Kidney capillary endothelial cell (primary cell): ENCODE data around the gene TGFBR2.

Experiments used
- DNase-seq: peaks from one replicate; pipeline ENCODE4 v3.0.0-alpha.2; 2018; ENCODE audit warnings: low spot score

Gene TGFBR2

DNA sequence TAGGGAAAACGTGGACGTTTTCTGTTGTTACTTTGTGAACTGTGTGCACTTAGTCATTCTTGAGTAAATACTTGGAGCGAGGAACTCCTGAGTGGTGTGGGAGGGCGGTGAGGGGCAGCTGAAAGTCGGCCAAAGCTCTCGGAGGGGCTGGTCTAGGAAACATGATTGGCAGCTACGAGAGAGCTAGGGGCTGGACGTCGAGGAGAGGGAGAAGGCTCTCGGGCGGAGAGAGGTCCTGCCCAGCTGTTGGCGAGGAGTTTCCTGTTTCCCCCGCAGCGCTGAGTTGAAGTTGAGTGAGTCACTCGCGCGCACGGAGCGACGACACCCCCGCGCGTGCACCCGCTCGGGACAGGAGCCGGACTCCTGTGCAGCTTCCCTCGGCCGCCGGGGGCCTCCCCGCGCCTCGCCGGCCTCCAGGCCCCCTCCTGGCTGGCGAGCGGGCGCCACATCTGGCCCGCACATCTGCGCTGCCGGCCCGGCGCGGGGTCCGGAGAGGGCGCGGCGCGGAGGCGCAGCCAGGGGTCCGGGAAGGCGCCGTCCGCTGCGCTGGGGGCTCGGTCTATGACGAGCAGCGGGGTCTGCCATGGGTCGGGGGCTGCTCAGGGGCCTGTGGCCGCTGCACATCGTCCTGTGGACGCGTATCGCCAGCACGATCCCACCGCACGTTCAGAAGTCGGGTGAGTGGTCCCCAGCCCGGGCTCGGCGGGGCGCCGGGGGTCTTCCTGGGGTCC lies at the start of gene TGFBR2:
Gene TGFBR2, plus strand, starts transcription at position 301 of the 731 bp plus-strand sequence. Its CDS starts 283 bp downstream, at position 584.
- DNase-seq = peak; percentile 97

DNA sequence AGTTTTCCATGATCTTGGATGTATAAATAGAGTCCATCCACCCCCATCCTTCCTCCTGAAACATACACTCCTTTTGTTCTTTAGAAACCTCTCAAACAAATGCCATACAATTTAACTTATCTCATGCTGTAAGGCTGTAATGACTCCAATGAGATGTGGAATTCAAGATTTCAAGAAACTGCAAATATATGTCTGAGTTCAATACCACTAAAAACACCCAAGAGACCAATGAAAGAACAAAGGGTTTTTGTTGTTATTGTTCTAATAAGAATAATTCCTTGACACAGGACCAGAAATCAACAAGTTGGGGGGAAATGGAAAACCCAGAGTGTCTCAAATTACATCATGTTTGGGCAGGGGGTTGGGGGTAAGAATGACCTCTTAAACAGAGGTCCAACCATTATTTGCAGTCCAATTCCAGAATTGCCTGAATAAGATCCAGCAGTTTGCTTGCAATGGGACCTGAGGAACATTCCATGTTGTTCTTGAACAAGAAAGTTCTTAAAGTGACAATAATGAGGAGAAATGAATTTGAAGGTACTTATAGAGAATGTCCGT lies 48.6 kb upstream of the TGFBR2 start:
- DNase-seq = no peak

DNA sequence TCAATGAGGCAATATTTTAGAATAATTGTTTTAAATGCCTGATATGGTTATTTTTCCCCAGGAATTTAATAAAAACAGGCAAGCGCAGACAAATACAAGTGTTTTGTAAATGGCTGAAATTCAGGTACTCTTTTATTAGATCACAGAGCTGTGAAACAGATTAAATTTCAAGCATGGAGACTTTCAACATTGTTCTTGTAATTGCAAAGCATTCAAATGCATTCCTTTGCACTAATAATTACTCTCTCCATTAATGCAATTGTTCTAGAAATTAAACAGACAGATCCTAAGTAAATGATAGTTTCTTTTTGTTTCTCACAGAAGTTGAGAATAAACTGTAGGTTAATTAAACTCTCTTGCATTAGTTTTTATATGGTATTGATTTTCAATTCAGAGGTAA lies 42.4 kb upstream of the TGFBR2 start:
- no peak for DNase-seq

DNA sequence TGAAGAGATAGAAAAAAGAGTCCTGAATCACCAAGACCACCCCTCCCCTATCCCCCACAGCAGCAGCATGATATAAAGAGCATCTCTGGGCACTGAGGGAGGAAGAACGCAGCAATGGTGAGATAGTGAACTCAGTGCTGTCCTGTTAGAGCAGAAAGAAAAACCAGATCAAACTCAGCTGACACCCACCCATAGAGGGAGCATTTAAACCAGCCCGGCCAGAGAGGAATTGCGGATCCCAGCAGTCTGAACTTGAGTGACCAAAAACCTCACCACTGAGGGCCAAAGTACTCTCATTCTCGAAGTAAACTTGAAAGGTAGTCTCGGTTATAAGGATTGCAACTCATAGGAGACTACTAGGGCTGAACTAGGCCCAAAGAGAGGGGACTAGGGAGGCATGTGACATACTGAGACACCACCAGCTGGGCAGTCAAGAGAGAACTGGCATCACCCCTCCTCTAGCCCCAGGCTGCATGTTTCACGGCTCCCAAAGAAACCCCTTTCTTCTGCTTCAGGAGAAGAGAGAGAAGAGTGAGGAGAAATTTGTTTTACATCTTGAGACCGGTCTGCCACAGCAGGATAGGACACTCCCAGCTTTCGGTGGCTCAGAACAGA lies 39.2 kb upstream of the TGFBR2 start:
- no peak for DNase-seq

DNA sequence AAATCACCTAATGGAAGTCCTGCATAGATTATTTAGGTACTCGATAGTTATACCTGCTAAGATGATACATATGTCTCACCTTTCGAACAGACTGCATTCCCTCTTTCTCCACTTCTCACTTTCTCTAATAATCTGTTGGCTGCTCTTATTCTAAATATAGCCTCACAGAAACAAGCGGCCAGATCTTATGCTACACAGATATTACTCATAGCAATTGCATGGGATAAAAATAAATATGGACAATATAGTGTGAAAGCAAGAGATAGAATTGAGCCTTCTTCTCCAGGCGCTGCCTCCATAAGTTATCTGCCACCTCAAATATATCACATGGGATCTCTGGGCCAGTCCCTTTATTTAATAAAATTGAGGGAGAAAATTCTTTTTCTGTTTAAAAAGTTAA lies 29.5 kb upstream of the TGFBR2 start:
- DNase-seq = no peak

DNA sequence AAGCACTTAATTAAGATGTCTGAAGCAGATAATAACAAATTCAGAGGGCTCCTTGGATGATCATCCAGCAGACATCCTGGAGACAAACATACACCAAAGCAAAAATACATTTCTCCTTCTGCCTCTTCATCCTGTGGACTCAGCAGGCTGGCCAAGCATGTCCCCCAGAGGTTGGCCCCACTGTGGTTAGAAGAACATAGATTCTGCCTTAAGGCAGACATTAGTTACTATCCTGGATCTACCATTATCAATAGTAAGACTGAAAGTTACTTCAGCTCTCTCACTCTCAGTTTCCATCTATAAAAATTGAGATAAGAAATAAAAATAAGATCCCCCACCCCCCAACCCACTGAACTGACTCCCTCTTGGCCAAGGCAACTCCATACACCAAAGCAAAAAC lies 28.6 kb upstream of the TGFBR2 start:
- DNase-seq = no peak

DNA sequence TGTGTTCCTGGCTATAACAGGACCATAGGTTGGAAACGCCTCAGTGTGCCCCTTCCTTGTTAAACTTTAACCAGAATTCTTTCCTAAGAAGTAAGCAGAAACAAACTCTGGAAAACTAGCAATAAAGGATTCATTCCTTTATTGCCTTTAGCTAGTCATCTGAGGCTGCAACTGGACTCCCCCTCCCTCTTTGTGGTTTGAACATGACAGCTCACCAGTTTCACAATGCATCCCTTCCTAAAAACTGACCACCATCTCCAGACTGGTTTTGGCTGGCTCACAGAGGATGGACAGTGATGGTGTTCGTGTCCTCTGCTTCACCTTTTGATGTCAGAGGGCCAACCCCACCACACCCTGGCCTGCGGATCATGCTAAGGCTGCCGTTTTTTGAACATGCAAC lies 27.9 kb upstream of the TGFBR2 start:
- no peak for DNase-seq

DNA sequence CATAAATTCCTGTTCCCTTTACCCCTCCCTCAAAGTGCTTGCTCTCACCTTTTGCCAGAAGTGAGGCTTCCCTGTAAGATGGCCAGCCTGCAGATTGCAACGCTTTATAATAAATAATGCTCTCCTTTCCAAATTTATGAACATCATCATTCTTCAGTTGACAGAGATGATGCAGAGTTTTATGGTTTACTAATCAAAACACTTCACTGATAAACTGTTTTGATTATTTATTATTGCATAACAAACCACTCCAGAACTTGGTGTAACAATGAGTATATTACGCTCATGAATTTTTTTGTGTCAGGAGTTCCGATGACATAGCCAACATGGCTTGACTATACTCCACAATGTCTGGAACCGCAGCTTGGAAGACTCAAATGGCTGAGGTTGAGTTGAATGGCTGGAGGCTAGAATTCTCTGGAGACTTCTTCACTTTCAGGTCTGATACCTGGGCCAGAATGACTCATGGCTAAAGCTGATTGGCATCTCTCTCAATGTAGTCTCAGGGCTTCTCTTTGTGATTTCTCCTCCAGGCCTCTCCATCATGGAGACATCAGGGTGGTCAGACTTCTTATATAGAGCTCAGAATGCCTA lies 27.3 kb upstream of the TGFBR2 start:
- DNase-seq = no peak

DNA sequence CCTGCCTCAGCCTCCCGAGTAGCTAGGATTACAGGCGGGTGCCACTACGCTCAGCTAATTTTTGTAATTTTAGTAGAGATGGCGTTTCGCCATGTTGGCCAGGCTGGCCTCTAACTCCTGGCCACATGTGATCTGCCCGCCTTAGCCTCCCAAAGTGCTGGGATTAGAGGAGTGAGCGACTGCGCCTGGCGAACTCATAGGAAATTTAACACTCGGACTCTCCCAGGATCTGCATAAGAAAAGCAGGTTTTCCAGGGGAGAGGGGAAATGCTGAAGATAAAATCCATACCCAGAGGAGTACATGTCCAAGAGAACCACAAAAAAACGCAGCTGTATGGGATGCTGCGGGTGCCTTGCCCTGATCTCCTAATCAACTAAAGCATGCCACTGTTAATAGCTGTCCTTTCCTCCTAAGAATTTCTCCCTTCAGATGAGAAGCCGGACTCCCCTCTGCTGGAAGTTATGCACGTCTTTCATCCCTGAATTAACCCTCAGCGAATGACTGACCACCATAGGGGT lies 25.3 kb upstream of the TGFBR2 start:
- no peak for DNase-seq

DNA sequence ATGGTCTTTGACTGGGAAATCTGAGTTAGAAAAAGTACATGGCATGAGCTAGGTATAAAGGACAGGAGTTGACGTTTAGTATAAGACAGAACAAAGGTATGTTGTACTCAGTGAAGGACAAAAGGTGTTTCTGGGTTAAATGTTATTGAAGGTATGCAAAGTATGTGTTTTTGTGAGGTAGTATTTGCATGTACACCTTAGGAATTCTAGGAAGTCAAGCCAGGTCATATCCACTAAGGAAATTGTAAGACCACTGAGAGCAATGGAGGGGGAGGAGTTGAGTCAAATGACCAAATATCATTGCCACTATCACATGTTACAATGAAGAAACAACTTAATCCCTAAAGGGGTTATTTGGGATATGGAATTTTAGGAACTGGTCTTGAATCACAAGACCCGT lies 24.4 kb upstream of the TGFBR2 start:
- no peak for DNase-seq

DNA sequence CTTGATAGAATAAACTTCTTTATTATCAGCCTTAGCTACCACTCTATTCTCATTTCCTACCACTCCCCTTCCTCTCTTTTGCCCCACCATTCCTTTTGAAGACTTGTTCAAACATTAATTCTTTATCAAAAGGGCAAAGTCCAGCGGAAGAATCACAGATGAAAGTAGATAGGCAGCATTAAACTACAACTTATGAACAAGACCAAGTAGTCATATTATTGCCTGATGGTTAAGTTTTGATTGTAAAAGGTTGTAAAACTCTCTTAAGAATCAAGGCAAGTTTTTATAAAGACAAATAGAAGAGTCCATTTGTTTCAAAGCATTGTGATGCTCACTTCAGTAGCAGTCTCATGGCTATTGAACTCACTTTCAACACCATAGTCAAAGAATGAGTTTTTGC lies 22.4 kb upstream of the TGFBR2 start:
- no peak for DNase-seq

DNA sequence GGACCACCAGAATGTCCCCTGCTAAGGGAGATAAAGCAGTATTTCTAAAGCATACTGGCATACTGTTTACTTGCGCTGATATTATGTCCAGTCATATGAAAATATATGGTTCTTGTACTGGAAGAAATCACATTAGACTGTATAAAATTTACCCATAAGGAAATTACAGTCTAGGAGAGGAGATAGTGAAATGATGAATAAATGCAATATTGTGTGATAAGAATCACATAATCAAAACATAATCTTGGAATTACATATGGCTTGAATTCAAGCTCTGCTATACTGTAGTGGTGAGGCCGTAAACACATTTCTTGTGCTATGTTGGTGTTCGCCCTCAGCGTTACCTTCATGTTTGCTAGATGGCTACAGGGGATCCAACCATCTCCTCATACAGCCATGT lies 20.7 kb upstream of the TGFBR2 start:
- no peak for DNase-seq

DNA sequence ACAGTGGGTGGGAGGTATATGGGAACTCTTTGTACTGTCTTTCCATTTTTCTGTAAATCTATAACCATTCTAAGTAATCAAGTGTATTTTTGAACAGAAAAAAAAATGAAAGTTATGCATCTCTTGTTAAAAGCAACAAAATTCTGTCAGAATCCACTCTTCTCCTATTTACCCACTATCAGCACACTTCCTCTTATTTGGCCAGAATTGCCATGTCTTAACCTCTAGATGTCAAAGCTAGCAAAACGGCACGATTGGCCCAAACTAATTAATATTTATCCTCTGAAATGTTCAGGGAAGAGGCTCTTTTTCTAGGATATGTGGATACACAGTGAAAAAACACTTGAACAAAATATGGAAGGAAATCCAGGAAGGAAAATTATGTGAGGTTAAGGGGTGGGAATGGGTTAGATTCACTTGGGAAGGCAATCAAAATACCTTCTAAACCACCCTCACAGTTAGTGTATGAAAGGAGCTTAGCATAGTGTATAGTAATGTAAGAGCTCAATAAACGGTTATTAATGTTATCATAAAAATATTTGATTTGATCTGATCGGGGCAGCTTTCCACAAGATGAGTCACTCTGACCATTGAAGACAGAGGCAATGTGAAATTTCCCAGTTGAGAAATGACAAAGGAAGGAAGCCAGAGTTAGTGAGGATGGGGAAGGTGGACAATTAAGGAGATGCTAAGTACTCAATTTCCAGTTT lies 20.1 kb upstream of the TGFBR2 start:
- no peak for DNase-seq

DNA sequence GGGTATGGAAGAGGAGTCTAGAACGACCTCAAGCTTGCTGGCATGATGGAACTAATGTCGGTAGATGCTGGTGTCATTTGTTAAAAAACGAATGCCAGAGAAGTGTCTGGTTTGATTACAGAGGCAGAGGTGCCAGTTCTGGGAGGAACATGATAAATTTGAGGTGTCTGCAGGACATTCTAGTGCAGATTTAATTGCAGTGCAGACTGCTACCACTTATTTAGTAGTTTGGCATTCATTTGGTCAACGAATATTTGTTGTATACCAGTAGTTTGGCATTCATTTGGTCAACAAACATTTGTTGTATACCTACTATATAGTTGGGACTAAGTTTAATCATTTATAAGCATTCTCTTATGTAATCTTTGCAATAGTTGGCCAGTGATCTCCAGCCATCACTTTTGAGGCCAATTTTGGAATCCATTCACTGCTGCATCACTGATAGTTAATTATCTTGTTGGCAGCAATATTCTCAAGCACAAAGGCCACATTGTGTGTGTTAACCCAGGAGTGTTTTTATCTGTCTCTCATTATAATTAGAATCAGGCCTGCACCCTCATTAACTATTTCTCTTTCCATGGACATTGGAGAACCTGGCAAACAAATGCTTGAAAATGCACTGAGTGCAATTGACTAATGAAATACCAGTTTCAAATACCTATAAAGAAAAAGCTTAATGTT lies 19.5 kb upstream of the TGFBR2 start:
- no peak for DNase-seq

DNA sequence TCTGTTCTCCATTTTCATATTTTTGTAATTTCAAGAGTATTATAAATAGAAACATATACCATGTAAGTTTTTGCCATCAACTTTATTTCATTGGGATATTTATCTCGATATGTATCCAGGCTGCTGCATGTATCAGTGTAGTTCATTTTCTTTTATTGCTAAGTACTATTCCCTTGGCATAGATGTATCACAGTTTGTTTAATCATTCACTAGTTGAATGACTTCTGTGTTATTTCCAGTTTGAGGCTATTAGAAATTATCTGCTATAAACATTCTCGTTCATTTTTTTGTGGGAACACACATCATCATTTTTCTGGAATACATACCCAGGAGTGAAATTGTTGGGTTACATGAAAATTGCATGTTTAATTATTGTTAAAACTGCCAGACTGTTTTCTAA lies 18.5 kb upstream of the TGFBR2 start:
- DNase-seq = no peak

DNA sequence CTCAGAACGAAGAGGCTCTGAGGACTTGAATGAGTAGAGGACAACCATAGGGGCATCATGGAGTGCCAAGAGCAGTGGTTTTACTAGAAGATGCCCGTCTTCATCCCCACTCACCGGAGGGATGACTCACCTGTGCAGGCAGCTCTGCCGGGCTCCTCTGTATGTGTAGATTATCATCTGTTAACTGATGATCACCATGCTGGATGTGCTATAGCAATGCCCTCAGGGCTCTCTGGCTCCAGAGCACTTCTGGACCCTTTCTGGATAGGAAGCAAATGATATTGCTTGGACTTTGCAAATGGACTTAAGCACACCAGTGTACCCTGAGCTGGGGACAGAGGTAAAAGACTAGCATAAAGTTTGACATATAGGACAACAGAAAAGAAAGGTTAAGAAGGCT lies 10.2 kb upstream of the TGFBR2 start:
- DNase-seq = no peak

DNA sequence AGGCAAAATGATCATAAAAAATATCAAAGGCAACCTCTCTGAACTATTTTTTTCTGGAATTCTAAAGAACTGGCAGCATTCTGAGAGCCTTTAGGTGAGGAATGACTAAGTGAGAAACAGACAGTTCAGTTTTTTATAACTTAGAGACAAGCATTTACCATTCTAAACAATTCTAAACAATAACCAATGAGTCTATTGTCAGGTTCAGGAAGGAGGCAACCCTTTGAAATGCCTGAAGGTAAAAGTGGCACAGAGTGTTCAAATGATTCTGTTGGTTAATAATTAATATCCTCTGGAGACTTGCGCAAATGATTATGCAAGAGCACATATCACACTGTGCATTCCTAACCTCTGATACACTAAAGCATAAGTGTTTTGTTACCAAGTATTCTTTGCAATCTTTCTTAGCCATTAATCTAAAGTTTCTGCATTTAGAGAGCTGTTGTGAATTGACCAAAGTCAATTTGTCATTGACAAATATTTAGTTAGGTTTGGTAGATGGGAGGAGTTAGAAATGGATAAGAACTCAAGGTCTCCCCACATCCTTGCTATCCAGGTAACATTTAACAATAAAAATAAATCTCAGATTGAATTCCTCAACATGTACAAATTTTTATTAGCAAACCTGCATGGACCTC lies 9.2 kb upstream of the TGFBR2 start:
- no peak for DNase-seq

DNA sequence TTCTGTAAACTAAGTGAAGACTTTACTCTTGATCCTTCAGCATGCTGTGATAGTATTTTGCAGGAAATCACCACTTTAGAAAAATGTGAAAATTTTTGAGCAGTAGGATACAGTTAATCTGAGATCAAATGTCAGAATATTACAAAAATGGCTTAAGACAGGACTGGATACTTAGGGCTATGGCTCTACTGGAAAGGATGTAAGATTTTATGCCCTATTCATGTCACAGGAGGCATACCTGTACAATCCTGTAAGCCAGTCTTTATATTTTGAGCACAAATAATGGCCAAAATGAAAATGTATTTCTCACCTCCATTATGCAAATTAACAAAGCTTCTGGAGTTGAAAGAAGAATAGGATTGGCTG lies 8.6 kb upstream of the TGFBR2 start:
- no peak for DNase-seq

DNA sequence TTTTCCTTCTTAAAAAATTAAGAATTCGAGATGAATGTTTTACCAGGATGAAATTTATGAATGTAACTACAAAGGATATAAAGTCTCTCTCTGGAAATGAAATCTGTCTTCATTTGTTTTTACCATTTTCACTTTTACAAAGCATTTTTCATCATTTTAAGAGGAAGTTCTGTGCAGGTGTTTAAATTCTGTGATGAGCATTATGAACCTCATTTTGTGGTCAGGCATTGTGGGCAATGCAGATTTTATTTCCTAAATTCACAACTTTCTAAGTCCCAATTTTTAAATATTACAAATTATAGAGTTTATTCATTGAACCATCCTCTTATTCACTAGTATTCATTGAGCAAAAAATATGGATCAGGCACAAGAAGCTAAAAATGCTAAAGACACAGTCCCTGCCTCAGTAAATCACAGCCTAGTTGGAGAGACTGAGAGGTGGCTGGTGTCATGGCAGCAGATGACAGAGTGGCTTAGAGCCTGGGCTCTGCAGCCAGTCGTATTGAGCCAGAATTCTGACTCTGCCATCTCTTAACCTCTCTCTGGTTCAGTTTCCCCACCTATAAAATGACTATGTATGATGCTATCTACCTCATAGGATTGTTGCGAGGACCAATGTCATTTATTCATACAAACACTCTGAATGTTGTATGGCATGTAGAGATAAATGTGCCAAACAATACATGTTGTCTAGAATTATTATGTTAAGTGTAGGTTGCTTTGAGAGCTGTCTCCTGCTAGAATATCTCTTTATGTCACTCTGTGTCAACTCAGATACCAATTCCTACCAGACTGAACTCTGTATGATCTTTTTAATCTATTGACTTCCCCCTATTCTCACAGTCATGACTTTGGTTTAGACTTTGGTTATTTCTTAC lies 7.5 kb upstream of the TGFBR2 start:
- DNase-seq = no peak

DNA sequence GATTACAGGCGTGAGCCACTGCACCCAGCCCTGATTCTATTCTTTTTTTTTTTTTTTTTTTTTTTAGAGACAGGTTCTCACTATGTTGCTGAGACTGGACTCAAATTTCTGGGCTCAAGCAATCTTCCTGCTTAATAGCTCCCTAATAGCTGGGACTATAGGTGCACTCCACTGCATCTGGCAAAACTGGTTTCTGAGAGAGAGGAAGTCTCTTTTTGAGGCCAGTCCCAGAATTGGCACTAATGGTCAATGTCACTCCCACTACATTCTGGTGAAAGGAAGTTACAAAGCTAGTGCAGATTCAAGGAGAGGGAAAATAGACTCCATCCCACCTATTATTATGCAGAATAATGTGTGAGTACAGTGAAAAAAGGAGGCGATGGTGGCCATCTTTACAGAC lies 5.8 kb upstream of the TGFBR2 start:
- DNase-seq = no peak
